Duodenal mucosa (tissue), 2 donors: ENCODE results near the gene ANGPTL2.

ENCODE experiments used
- H3K27ac ChIP-seq: one replicate; pipeline ENCODE4 v1.7.0; 2013; ENCODE audit warnings: low read depth, low read length
- H3K27me3 ChIP-seq, 2 donors: one replicate each; pipeline ENCODE4 v1.7.0; 2013; ENCODE audit warnings: low read length in 2 of 2, control low read depth in 1 of 2; ENCODE audit not compliant: insufficient read depth in 2 of 2, control insufficient read depth in 1 of 2
- H3K36me3 ChIP-seq, 2 donors: one replicate each; pipeline ENCODE4 v1.7.0; 2013; ENCODE audit warnings: low read length in 2 of 2, control low read depth in 1 of 2; ENCODE audit not compliant: insufficient read depth in 2 of 2, control insufficient read depth in 1 of 2
- H3K4me1 ChIP-seq, 2 donors: one replicate each; pipeline ENCODE4 v1.7.0; 2013; ENCODE audit warnings: low read length in 2 of 2, control low read depth in 1 of 2; ENCODE audit not compliant: insufficient read depth in 2 of 2, control insufficient read depth in 1 of 2
- H3K4me3 ChIP-seq, 2 donors: one replicate each; pipeline ENCODE4 v1.7.0; 2013; ENCODE audit warnings: low read length in 2 of 2, low read depth in 1 of 2
- H3K9ac ChIP-seq, 2 donors: one replicate each; pipeline ENCODE4 v1.7.0; 2013; ENCODE audit warnings: low read length in 2 of 2, low read depth in 1 of 2
- H3K9me3 ChIP-seq, 2 donors: one replicate each; pipeline ENCODE4 v1.7.0; 2013; ENCODE audit warnings: low read length in 2 of 2, control low read depth in 1 of 2; ENCODE audit not compliant: control insufficient read depth in 1 of 2

The ANGPTL2 gene

DNA sequence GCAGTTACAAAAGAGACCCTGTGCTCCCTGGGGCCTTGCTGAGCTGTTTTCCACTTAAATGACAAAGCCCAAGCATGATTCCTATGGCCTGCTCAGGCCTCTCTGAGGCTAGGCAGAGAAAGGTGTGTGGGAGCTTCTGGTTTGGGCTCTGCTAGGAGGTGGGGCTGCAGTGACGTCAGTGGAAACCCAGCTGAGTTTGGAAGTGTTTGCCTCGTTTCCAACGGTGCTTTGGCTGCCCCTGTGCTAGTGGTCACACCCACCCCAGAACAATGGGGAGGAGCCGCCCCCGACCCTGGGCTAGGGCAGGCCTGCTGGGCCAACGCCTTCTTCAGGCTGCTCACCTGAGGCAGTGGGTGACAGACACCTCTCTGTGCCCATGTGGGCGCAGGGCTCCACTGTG is 10.4 kb downstream of the ANGPTL2 start:
- H3K9ac ChIP-seq: no peak overlapping the region
- H3K4me3 ChIP-seq: no peak overlapping the region
- H3K27ac ChIP-seq: no peak overlapping the region
- H3K4me1 ChIP-seq: peaks cover 8 to 10% of the 10 kb centered on the region in 2 donors
- H3K36me3 ChIP-seq: peaks cover 0 to 22% of the 10 kb centered on the region in 2 donors
- H3K27me3 ChIP-seq: no peaks in the 10 kb centered on the region
- no peaks in the 10 kb centered on the region for H3K9me3 ChIP-seq

GRCh38 chr9:127109212-127109711 is 13.2 kb downstream of the ANGPTL2 start:
- H3K4me1 ChIP-seq: peaks cover 8 to 10% of the 10 kb centered on the region in 2 donors
- no peaks in the 10 kb centered on the region for H3K9me3 ChIP-seq
- no peaks in the 10 kb centered on the region for H3K27me3 ChIP-seq
- H3K4me3 ChIP-seq: no peak overlapping the region
- H3K36me3 ChIP-seq: peaks cover 6 to 29% of the 10 kb centered on the region in 2 donors
- H3K27ac ChIP-seq: no peak overlapping the region
- no peak overlapping the region for H3K9ac ChIP-seq

DNA sequence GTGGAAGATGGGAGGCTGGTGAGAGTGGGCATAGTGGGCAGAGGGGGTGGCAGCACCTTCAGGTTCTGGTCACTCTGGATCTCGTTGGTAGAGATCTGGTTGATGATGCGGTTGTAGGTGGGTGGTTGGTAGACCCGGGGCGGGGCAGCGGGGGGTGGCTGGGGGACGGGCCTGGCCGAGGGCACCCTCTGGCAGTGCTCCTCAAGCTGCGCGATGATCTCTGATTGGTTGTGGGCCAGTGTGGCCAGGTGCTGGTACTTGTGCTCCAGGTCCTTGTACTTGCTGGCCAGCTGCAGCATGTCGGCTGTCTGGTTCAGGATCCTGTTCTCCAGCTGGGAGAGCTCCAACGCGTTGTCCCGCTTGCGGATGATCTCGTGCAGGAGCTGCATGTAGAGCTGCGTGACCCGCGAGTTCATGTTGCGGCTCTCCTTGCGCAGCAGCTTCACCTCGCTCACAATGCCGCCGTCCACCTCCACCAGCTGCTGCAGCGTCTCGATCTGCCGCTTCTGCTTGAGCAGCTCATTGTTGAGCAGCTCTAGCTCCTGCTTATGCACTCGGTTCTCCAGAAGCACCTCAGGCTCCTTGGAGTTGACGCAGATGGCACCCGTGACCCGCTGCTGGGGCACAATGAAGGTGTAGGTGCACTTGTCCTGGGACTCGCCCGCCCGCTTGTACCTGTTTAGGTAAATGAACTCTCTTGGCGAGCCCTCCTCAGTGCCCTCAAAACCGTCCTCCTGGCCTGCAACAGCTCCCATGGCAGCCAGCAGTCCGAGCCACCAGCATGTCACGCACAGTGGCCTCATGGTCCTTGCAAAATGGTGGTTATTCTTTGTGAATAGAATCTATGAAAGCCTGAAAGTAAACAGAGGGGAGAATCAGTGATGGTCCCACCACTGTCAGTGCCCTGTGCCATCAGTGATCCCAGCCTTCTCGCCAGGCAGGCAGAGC is 14.2 kb downstream of the ANGPTL2 start:
- Histone ChIP-seq H3K27ac (no peak overlapping the region), H3K9ac (no peak overlapping the region)

DNA sequence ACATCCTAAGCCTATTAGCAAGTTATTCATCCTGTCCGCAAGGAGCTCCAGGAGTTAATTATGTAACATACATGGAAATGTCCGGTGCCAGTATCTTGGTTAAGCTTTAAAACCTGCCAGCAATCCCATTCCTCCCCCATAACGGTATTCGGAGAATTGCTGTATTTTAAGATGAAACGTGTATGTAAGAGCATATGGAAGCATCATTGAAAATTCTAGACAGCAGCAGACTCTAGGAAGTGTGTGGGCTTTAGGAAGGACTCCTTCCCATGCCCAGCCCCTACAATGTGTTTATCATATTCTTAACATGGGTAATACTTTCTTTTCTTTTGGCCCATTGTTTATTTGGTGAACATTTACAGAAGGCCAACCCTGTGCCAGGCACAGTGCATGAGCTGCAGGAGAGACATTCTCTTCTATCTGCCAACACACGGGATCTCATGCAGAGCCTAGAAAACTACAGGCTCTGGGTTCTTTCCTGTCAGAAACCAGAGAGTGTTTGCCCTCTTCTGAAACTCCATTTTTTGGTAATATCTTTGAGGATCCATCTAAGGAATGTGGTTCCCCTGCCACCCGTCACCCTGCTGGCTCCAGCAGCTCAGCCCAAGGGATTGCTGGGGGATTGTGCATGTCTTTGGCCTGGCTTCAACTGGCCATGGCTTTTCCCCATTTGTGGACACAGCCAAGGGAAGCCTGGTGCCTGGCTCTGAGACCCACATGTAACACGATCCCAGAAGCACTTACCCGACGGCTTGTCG is 15.1 kb downstream of the ANGPTL2 start:
- no peaks in the 10 kb centered on the region for H3K9me3 ChIP-seq
- peaks cover 4% of the 10 kb centered on the region in 2 donors for H3K4me1 ChIP-seq
- H3K9ac ChIP-seq: no peak overlapping the region

More for the DNA sequence above, 14.2 kb downstream of the ANGPTL2 start:
- Histone ChIP-seq H3K27me3 (no peaks in the 10 kb centered on the region), H3K4me3 (no peak overlapping the region), H3K36me3 (peaks cover 6 to 30% of the 10 kb centered on the region in 2 donors), H3K9me3 (no peaks in the 10 kb centered on the region), H3K4me1 (peaks cover 7 to 8% of the 10 kb centered on the region in 2 donors)

GRCh38 chr9:127106466-127106855 is 16.0 kb downstream of the ANGPTL2 start:
- no peak overlapping the region for H3K9ac ChIP-seq
- peaks cover 9 to 34% of the 10 kb centered on the region in 2 donors for H3K36me3 ChIP-seq
- no peaks in the 10 kb centered on the region for H3K9me3 ChIP-seq
- no peak overlapping the region for H3K4me3 ChIP-seq
- H3K4me1 ChIP-seq: no peaks in the 10 kb centered on the region
- H3K27ac ChIP-seq: no peak overlapping the region
- H3K27me3 ChIP-seq: no peaks in the 10 kb centered on the region

More for the DNA sequence above, 15.1 kb downstream of the ANGPTL2 start:
- no peak overlapping the region for H3K27ac ChIP-seq
- no peak overlapping the region for H3K4me3 ChIP-seq
- H3K27me3 ChIP-seq: no peaks in the 10 kb centered on the region
- peaks cover 6 to 30% of the 10 kb centered on the region in 2 donors for H3K36me3 ChIP-seq

DNA sequence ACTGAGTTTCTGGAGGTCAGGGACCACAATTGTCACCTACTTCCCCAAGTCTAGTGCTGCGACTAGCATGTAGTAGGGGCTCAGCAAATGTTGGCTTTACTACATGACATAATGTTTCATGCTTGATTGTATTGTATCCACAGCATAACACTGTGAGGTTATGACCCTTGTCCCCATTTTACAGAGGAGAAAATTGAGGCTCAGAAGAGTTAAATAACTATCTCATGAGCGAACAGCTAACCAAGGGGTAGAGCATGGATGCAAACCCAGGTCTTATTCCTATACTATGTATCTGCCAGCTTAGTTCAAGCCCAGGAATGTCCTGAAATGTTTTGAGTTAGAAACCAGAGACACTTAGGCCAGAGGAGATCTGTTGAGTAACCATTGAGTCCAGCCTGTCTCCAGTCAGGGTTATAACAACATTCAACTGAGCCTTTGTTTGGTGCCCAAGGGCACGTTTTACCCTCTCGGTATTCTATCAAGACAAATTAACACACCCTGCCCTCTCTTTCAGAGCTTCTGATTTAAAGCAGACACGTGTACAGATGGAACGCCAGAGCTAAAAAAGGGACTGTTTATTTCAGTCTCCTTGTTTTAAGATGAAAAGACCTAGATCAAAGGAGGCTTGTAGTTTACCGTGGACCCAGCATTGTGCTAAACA is 16.5 kb downstream of the ANGPTL2 start:
- H3K9me3 ChIP-seq: no peaks in the 10 kb centered on the region
- H3K27me3 ChIP-seq: no peaks in the 10 kb centered on the region
- H3K27ac ChIP-seq: no peak overlapping the region
- H3K36me3 ChIP-seq: peaks cover 14 to 39% of the 10 kb centered on the region in 2 donors
- H3K4me3 ChIP-seq: no peak overlapping the region
- no peaks in the 10 kb centered on the region for H3K4me1 ChIP-seq
- no peak overlapping the region for H3K9ac ChIP-seq

DNA sequence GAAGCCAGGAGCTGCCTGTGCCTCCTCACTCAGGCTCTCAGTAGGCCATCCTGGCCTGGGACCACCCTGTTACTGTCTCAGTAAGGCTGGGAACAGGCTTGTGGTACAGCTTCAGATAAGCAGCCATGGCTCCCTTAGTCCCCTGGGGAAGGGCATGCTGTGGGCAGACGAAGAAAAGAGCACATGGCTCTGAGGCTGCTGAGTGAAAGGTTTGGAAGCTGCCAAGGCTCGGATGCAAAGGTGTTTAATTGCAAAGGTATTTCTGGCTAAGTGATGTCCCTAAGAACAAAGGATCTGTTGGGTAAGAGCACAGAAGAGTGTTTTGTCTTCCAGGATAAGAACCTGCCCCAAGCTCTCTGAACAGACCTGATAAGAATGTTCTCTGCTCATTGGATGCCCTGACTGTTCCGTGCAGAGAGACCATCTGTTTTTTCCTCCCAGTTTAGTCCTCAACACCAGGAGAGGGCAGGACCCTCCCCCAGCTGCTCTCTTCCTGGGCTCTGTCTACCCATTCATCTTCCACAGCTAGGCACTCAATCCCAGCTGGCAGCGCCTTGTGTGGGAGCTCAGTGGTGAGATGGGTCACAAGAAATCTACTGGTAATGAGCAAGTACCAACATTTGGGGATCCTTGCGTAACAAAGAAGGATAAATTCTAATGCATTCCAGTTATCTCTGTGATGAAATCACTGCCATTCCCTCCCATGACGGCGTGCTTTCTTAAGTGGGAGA is 17.7 kb downstream of the ANGPTL2 start:
- Histone ChIP-seq H3K4me1 (no peaks in the 10 kb centered on the region), H3K9ac (no peak overlapping the region), H3K27me3 (no peaks in the 10 kb centered on the region), H3K4me3 (no peak overlapping the region), H3K36me3 (peaks cover 14 to 42% of the 10 kb centered on the region in 2 donors), H3K9me3 (no peaks in the 10 kb centered on the region), H3K27ac (no peak overlapping the region)

DNA sequence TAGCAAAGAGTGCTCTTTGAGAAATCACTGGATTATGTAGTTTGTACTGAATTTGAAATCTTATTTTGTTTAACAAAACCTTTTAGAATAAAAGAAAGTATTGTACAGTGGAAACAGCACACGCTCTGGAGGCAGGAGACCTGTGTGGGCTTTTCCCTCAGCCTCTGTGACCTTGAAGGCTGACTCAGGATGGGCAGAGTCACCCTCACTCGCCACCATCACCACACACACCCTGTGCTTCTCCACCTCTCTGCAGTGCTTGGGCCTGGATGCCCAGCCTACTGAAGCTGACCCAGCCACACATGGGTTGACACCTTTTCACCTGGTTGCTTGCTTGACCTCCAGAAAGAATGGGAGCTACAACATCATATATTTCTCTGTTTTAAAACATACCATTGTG is 19.6 kb downstream of the ANGPTL2 start:
- no peak overlapping the region for H3K4me3 ChIP-seq
- H3K36me3 ChIP-seq: peaks cover 14 to 41% of the 10 kb centered on the region in 2 donors
- no peak overlapping the region for H3K9ac ChIP-seq
- no peaks in the 10 kb centered on the region for H3K4me1 ChIP-seq
- H3K27me3 ChIP-seq: no peaks in the 10 kb centered on the region
- H3K9me3 ChIP-seq: no peaks in the 10 kb centered on the region
- no peak overlapping the region for H3K27ac ChIP-seq

DNA sequence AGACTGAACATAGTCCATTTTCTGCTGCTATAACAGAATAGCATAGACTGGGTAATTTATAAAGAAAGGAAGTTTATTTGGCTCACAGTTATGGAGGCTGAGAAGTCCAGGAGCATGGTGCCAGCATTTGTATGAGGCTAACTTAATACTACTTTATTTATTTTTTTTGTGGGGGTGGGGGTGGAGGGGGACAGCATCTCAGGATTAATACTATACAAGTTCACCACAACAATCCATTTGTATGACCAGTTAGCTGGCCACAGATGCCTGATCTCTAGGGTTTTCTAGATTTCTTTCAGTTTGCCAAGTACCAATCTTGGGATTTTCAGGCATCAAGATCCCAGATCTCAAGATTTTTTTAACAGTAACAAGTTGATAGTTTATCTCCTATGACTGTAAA is 20.3 kb downstream of the ANGPTL2 start:
- H3K4me1 ChIP-seq: no peaks in the 10 kb centered on the region
- H3K4me3 ChIP-seq: no peak overlapping the region
- no peak overlapping the region for H3K27ac ChIP-seq
- H3K9ac ChIP-seq: no peak overlapping the region
- no peaks in the 10 kb centered on the region for H3K27me3 ChIP-seq
- no peaks in the 10 kb centered on the region for H3K9me3 ChIP-seq
- H3K36me3 ChIP-seq: peaks cover 14 to 35% of the 10 kb centered on the region in 2 donors
